ENCODE results near the gene KPTN. TPM values are rescaled to one million over a fixed set of nuclear protein-coding genes. Genes with fewer than 3 reads are reported as not detected.

KPTN gene
- total and polyA plus RNA-seq, 10 donors: 3.9 to 36.3 (median 8.7) TPM

- TF ChIP-seq CTCF (IDR thresholded peaks at IDR 0.05 in 8 of 11, conservative IDR thresholded peaks at IDR 0.05 in 3 of 11) (no peak), POLR2AphosphoS5 (IDR thresholded peaks at IDR 0.05) (peak; percentile 28 to 39 (median 34))
- H3K4me1 ChIP-seq: peaks cover 50 to 91% (median 83%) of the 10 kb centered on the region in 6 donors
Measured at GRCh38 chr19:47511128-47511517, 27.1 kb upstream of the KPTN start.

DNA sequence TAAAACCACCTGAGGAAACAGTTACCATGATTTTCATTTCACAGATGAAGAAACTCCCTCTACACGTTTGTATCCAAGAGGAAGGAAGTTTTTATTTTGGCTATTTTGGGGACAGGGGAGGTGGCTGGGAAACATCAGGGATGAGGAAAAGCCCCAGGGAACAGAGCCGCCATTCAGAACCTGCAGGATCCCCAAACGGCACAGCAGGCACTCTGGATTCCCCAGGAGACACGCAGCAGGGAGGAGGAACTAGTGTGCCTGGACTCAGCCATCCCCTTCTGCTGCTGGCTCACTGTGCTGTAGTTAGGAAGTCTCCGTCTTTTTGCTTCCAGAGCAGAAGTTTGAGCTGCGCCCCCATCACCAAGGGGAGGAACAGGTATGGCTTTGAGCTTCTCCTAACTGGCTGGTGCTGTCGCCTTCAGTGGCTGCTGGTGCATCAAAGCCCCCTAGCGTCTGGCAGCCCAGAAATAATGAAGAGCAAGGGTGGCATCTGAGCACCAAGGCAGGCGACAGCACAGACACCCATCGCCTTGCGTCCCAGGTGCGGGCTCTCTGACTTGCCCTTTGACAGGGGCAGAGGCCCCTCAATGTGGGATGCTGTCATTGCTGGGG is 26.6 kb upstream of the KPTN start:
- DNase-seq: no peak
- H3K4me3 ChIP-seq: no peak overlapping the region
- peaks cover 45 to 86% (median 78%) of the 10 kb centered on the region in 6 donors for H3K4me1 ChIP-seq
- intact Hi-C loops (cut with DNase I; ENCODE audit: low total_unique reads): no loop called here
- peak overlapping the region in 6 of 8 donors; percentile 41 to 98 (median 82) for H3K27ac ChIP-seq
- H3K27me3 ChIP-seq (replicated peaks in 1 of 7): no peaks in the 10 kb centered on the region
- H3K36me3 ChIP-seq: peaks cover 0 to 54% (median 5%) of the 10 kb centered on the region in 6 donors
- no peak for TF ChIP-seq POLR2A (IDR thresholded peaks at IDR 0.05)
- TF ChIP-seq POLR2AphosphoS5 (IDR thresholded peaks at IDR 0.05): no peak
- no peak for TF ChIP-seq CTCF (IDR thresholded peaks at IDR 0.05 in 8 of 11, conservative IDR thresholded peaks at IDR 0.05 in 3 of 11)
- WGBS, 5 donors: 65 to 80% (median 75%) methylated on average over 11 to 12 of the region's 12 CpGs
- H3K9me3 ChIP-seq: no peaks in the 10 kb centered on the region

More at GRCh38 chr19:47511128-47511517, 27.1 kb upstream of the KPTN start:
- intact Hi-C loops (cut with DNase I; ENCODE audit: low total_unique reads): no loop called here
- 39 to 77% (median 71%) methylated on average over 3 to 6 of the region's 6 CpGs for WGBS, 5 donors
- H3K27me3 ChIP-seq (replicated peaks in 1 of 7): no peaks in the 10 kb centered on the region
- no peak for DNase-seq
- peak overlapping the region in 1 of 8 donors; percentile 84 for H3K4me3 ChIP-seq
- no peaks in the 10 kb centered on the region for H3K9me3 ChIP-seq
- peaks cover 0 to 49% (median 5%) of the 10 kb centered on the region in 6 donors for H3K36me3 ChIP-seq
- H3K27ac ChIP-seq: peak overlapping the region; percentile 38 to 98 (median 66)

GRCh38 chr19:47509973-47510372 is 26.0 kb upstream of the KPTN start:
- H3K27me3 ChIP-seq (replicated peaks in 1 of 7): no peaks in the 10 kb centered on the region
- no peak overlapping the region for H3K4me3 ChIP-seq
- WGBS, 5 donors: 63 to 83% (median 76%) methylated on average over 5 to 8 of the region's 8 CpGs
- TF ChIP-seq POLR2A (IDR thresholded peaks at IDR 0.05) (no peak), POLR2AphosphoS5 (IDR thresholded peaks at IDR 0.05) (no peak), CTCF (IDR thresholded peaks at IDR 0.05 in 8 of 11, conservative IDR thresholded peaks at IDR 0.05 in 3 of 11) (no peak)
- peak overlapping the region in 4 of 8 donors; percentile 7 to 95 (median 82) for H3K27ac ChIP-seq
- intact Hi-C loops (cut with DNase I; ENCODE audit: low total_unique reads): no loop called here
- DNase-seq: no peak
- peaks cover 45 to 90% (median 76%) of the 10 kb centered on the region in 6 donors for H3K4me1 ChIP-seq
- no peaks in the 10 kb centered on the region for H3K9me3 ChIP-seq
- H3K36me3 ChIP-seq: peaks cover 0 to 60% (median 5%) of the 10 kb centered on the region in 6 donors

GRCh38 chr19:47509170-47509847 is 25.3 kb upstream of the KPTN start:
- H3K4me3 ChIP-seq: no peak overlapping the region
- WGBS, 5 donors: 84 to 92% (median 92%) methylated on average over 20 of the region's 20 CpGs
- H3K4me1 ChIP-seq: peaks cover 45 to 91% (median 75%) of the 10 kb centered on the region in 6 donors
- peak overlapping the region in 3 of 8 donors; percentile 7 to 93 (median 70) for H3K27ac ChIP-seq
- H3K27me3 ChIP-seq (replicated peaks in 1 of 7): no peaks in the 10 kb centered on the region
- H3K36me3 ChIP-seq: peaks cover 0 to 63% (median 5%) of the 10 kb centered on the region in 6 donors
- DNase-seq: no peak
- H3K9me3 ChIP-seq: no peaks in the 10 kb centered on the region
- intact Hi-C loops (cut with DNase I; ENCODE audit: low total_unique reads): no loop called here
- no peak for TF ChIP-seq POLR2AphosphoS5 (IDR thresholded peaks at IDR 0.05)
- no peak for TF ChIP-seq CTCF (IDR thresholded peaks at IDR 0.05 in 8 of 11, conservative IDR thresholded peaks at IDR 0.05 in 3 of 11)
- no peak for TF ChIP-seq POLR2A (IDR thresholded peaks at IDR 0.05)
